Measurements from ENCODE around the gene ZCCHC7. TPM values are rescaled to one million over a fixed set of nuclear protein-coding genes. Genes with fewer than 3 reads are reported as not detected.

ZCCHC7 gene
- total and polyA plus RNA-seq, 2 experiments from 2014 or later, result 29.8 to 38.8 TPM

DNA sequence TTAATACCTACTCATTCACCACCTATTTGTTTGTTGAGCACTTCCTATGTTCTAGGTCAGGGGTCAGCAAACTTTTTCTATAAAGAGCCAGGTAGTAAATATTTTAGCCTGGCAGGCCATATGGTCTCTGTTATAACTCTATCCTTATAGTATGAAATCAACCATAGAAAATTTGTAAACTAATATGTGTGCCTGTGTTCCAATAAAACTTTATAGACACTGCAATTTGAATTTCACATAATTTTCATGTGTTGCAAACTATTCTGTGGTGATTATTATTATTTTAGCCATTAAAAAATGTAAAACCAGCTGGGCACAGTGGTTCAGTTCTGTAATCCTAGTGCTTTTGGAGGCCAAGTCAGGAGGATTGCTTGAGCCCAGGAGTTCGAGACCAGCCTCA lies 223.3 kb downstream of the ZCCHC7 start:
- H3K9me3 Mint-ChIP-seq, result no peaks in the 10 kb centered on the region
- Histone ChIP-seq H3K9me2 (ENCODE audit: insufficient read depth) (no peaks in the 10 kb centered on the region), H3F3A (replicated peaks; ENCODE audit: low read depth) (no peaks in the 10 kb centered on the region), H3K27me3 (ENCODE audit: insufficient read depth) (no peaks in the 10 kb centered on the region), H3K4me2 (no peak overlapping the region), H2AFZ (no peak overlapping the region), H3K36me3 (ENCODE audit: insufficient read depth) (no peaks in the 10 kb centered on the region), H3K4me1 (ENCODE audit: insufficient read depth) (peaks cover 16% of the 10 kb centered on the region), H3K79me2 (replicated peaks; ENCODE audit: insufficient read depth) (no peaks in the 10 kb centered on the region), H3K27ac (ENCODE audit: low read depth) (no peak overlapping the region), H4K20me1 (replicated peaks; ENCODE audit: insufficient read depth) (peaks cover 4% of the 10 kb centered on the region; the same call in 1 of the 2 replicates), H3K4me3 (no peak overlapping the region)
- no peak overlapping the region for H3K4me3 Mint-ChIP-seq
- ATAC-seq (no peak), DNase-seq (ENCODE audit: low spot score) (no peak)
- H3K27ac Mint-ChIP-seq, result no peak overlapping the region
- peaks cover 8% of the 10 kb centered on the region for H3K4me1 Mint-ChIP-seq
- H3K36me3 Mint-ChIP-seq (ENCODE audit: low read depth), result no peaks in the 10 kb centered on the region
- TF ChIP-seq STAT1 (IDR thresholded peaks at IDR 0.05; ENCODE audit: unreplicated experiment) (no peak), JUNB (IDR thresholded peaks at IDR 0.05; ENCODE audit: unreplicated experiment) (no peak), EZH2phosphoT487 (IDR thresholded peaks at IDR 0.05; ENCODE audit: unreplicated experiment) (no peak), POLR2AphosphoS5 (IDR thresholded peaks at IDR 0.05; ENCODE audit: low read depth) (no peak), CREB1 (CRISPR knock-in tag; IDR thresholded peaks at IDR 0.05; ENCODE audit: low read depth) (no peak), EZH2 (IDR thresholded peaks at IDR 0.05; ENCODE audit: low read depth, unreplicated experiment) (no peak), ZNF331 (CRISPR knock-in tag; IDR thresholded peaks at IDR 0.05; ENCODE audit: low read depth) (no peak), ZNF114 (CRISPR knock-in tag; IDR thresholded peaks at IDR 0.05) (no peak), NANOG (IDR thresholded peaks at IDR 0.05; ENCODE audit: borderline replicate concordance) (no peak)
- TF ChIP-seq, protein P1, sequence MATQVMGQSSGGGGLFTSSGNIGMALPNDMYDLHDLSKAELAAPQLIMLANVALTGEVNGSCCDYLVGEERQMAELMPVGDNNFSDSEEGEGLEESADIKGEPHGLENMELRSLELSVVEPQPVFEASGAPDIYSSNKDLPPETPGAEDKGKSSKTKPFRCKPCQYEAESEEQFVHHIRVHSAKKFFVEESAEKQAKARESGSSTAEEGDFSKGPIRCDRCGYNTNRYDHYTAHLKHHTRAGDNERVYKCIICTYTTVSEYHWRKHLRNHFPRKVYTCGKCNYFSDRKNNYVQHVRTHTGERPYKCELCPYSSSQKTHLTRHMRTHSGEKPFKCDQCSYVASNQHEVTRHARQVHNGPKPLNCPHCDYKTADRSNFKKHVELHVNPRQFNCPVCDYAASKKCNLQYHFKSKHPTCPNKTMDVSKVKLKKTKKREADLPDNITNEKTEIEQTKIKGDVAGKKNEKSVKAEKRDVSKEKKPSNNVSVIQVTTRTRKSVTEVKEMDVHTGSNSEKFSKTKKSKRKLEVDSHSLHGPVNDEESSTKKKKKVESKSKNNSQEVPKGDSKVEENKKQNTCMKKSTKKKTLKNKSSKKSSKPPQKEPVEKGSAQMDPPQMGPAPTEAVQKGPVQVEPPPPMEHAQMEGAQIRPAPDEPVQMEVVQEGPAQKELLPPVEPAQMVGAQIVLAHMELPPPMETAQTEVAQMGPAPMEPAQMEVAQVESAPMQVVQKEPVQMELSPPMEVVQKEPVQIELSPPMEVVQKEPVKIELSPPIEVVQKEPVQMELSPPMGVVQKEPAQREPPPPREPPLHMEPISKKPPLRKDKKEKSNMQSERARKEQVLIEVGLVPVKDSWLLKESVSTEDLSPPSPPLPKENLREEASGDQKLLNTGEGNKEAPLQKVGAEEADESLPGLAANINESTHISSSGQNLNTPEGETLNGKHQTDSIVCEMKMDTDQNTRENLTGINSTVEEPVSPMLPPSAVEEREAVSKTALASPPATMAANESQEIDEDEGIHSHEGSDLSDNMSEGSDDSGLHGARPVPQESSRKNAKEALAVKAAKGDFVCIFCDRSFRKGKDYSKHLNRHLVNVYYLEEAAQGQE (IDR thresholded peaks at IDR 0.05; ENCODE audit: unreplicated experiment), result no peak
- TF ChIP-seq, protein P2, sequence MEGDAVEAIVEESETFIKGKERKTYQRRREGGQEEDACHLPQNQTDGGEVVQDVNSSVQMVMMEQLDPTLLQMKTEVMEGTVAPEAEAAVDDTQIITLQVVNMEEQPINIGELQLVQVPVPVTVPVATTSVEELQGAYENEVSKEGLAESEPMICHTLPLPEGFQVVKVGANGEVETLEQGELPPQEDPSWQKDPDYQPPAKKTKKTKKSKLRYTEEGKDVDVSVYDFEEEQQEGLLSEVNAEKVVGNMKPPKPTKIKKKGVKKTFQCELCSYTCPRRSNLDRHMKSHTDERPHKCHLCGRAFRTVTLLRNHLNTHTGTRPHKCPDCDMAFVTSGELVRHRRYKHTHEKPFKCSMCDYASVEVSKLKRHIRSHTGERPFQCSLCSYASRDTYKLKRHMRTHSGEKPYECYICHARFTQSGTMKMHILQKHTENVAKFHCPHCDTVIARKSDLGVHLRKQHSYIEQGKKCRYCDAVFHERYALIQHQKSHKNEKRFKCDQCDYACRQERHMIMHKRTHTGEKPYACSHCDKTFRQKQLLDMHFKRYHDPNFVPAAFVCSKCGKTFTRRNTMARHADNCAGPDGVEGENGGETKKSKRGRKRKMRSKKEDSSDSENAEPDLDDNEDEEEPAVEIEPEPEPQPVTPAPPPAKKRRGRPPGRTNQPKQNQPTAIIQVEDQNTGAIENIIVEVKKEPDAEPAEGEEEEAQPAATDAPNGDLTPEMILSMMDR (conservative IDR thresholded peaks at IDR 0.05; ENCODE audit: low read depth in 2 of 2), result no peak
- TF ChIP-seq, protein P3, sequence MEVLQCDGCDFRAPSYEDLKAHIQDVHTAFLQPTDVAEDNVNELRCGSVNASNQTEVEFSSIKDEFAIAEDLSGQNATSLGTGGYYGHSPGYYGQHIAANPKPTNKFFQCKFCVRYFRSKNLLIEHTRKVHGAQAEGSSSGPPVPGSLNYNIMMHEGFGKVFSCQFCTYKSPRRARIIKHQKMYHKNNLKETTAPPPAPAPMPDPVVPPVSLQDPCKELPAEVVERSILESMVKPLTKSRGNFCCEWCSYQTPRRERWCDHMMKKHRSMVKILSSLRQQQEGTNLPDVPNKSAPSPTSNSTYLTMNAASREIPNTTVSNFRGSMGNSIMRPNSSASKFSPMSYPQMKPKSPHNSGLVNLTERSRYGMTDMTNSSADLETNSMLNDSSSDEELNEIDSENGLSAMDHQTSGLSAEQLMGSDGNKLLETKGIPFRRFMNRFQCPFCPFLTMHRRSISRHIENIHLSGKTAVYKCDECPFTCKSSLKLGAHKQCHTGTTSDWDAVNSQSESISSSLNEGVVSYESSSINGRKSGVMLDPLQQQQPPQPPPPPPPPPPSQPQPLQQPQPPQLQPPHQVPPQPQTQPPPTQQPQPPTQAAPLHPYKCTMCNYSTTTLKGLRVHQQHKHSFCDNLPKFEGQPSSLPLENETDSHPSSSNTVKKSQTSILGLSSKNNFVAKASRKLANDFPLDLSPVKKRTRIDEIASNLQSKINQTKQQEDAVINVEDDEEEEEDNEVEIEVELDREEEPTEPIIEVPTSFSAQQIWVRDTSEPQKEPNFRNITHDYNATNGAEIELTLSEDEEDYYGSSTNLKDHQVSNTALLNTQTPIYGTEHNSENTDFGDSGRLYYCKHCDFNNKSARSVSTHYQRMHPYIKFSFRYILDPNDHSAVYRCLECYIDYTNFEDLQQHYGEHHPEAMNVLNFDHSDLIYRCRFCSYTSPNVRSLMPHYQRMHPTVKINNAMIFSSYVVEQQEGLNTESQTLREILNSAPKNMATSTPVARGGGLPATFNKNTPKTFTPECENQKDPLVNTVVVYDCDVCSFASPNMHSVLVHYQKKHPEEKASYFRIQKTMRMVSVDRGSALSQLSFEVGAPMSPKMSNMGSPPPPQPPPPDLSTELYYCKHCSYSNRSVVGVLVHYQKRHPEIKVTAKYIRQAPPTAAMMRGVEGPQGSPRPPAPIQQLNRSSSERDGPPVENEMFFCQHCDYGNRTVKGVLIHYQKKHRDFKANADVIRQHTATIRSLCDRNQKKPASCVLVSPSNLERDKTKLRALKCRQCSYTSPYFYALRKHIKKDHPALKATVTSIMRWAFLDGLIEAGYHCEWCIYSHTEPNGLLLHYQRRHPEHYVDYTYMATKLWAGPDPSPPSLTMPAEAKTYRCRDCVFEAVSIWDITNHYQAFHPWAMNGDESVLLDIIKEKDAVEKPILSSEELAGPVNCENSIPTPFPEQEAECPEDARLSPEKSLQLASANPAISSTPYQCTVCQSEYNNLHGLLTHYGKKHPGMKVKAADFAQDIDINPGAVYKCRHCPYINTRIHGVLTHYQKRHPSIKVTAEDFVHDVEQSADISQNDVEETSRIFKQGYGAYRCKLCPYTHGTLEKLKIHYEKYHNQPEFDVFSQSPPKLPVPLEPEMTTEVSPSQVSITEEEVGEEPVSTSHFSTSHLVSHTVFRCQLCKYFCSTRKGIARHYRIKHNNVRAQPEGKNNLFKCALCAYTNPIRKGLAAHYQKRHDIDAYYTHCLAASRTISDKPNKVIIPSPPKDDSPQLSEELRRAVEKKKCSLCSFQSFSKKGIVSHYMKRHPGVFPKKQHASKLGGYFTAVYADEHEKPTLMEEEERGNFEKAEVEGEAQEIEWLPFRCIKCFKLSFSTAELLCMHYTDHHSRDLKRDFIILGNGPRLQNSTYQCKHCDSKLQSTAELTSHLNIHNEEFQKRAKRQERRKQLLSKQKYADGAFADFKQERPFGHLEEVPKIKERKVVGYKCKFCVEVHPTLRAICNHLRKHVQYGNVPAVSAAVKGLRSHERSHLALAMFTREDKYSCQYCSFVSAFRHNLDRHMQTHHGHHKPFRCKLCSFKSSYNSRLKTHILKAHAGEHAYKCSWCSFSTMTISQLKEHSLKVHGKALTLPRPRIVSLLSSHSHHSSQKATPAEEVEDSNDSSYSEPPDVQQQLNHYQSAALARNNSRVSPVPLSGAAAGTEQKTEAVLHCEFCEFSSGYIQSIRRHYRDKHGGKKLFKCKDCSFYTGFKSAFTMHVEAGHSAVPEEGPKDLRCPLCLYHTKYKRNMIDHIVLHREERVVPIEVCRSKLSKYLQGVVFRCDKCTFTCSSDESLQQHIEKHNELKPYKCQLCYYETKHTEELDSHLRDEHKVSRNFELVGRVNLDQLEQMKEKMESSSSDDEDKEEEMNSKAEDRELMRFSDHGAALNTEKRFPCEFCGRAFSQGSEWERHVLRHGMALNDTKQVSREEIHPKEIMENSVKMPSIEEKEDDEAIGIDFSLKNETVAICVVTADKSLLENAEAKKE (CRISPR knock-in tag; IDR thresholded peaks at IDR 0.05), result no peak
- TF ChIP-seq, protein P4, sequence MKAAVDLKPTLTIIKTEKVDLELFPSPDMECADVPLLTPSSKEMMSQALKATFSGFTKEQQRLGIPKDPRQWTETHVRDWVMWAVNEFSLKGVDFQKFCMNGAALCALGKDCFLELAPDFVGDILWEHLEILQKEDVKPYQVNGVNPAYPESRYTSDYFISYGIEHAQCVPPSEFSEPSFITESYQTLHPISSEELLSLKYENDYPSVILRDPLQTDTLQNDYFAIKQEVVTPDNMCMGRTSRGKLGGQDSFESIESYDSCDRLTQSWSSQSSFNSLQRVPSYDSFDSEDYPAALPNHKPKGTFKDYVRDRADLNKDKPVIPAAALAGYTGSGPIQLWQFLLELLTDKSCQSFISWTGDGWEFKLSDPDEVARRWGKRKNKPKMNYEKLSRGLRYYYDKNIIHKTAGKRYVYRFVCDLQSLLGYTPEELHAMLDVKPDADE (IDR thresholded peaks at IDR 0.05), result no peak
- H3K27me3 Mint-ChIP-seq (ENCODE audit: insufficient read depth, low read depth, poor library complexity), result no peaks in the 10 kb centered on the region
